ENCODE results near the gene PRRT2.

The PRRT2 gene

DNA sequence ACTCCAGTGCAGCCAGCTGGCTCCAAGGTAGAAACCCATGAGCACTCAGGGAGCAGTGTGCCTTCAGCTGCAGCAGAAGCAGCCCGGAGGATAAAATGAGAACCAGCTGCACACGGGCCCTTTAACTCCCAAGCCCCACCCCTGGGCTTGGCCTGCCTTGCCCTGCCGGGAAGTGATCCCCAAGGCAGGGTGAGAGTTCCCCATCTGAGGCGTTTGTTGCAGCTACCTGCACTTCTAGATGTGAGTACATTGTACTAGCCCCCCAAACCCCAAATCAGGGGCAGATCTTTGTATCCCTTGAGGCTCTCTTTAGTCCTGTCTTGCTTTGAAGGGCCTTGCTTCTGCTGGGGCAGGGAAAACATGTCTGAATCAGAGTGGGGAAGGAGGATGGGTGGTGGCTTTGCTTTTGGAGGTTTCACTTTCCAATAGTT is 8.3 kb downstream of the PRRT2 start, which contains the start of gene MVP:
Gene MVP, plus strand, starts transcription at position 192 of the 431 bp plus-strand sequence. CDS start 10,088 bp downstream, outside the sequence.
- Histone ChIP-seq H3F3A (ENCODE audit: insufficient read depth) (peaks cover 5% of the 10 kb centered on the region), H3K4me2 (ENCODE audit: low read depth, low read length, poor library complexity, severe bottlenecking) (peak within 1 kb of the TSS; percentile 55), H3K9me3 (ENCODE audit: insufficient read depth, low read length) (no peaks in the 10 kb centered on the region), H2AFZ (ENCODE audit: low read depth, low read length, severe bottlenecking) (no peak within 1 kb of the TSS), H3K79me2 (ENCODE audit: insufficient read depth, low read length) (peaks cover 21% of the 10 kb centered on the region), H3K9ac (ENCODE audit: low read length) (peak within 1 kb of the TSS; percentile 45), H4K20me1 (ENCODE audit: low read depth, low read length) (no peaks in the 10 kb centered on the region), H3K9me2 (replicated peaks; ENCODE audit: insufficient read depth, low read length) (no peaks in the 10 kb centered on the region), H3K36me3 (ENCODE audit: low read length) (0 out of 2 replicates have a peak, but pooled peaks cover 2% of the 10 kb centered on the region), H3K27ac (ENCODE audit: low read depth, low read length) (no peak within 1 kb of the TSS), H3K27me3 (ENCODE audit: low read length) (no peaks in the 10 kb centered on the region), H3K4me3 (ENCODE audit: insufficient read depth, low read length, poor library complexity, severe bottlenecking) (peak within 1 kb of the TSS; percentile 48)
- no peak for TF ChIP-seq CTCF (IDR thresholded peaks at IDR 0.05; ENCODE audit: insufficient read depth, low read length, poor library complexity, severe bottlenecking)
- no peak for TF ChIP-seq EZH2phosphoT487 (conservative IDR thresholded peaks at IDR 0.05; ENCODE audit: low read length)

- Histone ChIP-seq H3K27ac (ENCODE audit: low read depth, low read length) (no peak overlapping the region), H3K4me2 (ENCODE audit: low read depth, low read length, poor library complexity, severe bottlenecking) (peak overlapping the region; percentile 55), H3K4me3 (ENCODE audit: insufficient read depth, low read length, poor library complexity, severe bottlenecking) (no peak overlapping the region), H3K79me2 (ENCODE audit: insufficient read depth, low read length) (peaks cover 21% of the 10 kb centered on the region), H4K20me1 (ENCODE audit: low read depth, low read length) (no peaks in the 10 kb centered on the region), H2AFZ (ENCODE audit: low read depth, low read length, severe bottlenecking) (no peak overlapping the region), H3K9me3 (ENCODE audit: insufficient read depth, low read length) (no peaks in the 10 kb centered on the region), H3K9ac (ENCODE audit: low read length) (peak overlapping the region; percentile 45), H3K9me2 (replicated peaks; ENCODE audit: insufficient read depth, low read length) (no peaks in the 10 kb centered on the region), H3K36me3 (ENCODE audit: low read length) (0 out of 2 replicates have a peak, but pooled peaks cover 2% of the 10 kb centered on the region), H3K27me3 (ENCODE audit: low read length) (no peaks in the 10 kb centered on the region), H3F3A (ENCODE audit: insufficient read depth) (peaks cover 5% of the 10 kb centered on the region)
- TF ChIP-seq EZH2phosphoT487 (conservative IDR thresholded peaks at IDR 0.05; ENCODE audit: low read length) (no peak), CTCF (IDR thresholded peaks at IDR 0.05; ENCODE audit: insufficient read depth, low read length, poor library complexity, severe bottlenecking) (no peak)
Measured at GRCh38 chr16:29820730-29821642, 9.0 kb downstream of the PRRT2 start.

DNA sequence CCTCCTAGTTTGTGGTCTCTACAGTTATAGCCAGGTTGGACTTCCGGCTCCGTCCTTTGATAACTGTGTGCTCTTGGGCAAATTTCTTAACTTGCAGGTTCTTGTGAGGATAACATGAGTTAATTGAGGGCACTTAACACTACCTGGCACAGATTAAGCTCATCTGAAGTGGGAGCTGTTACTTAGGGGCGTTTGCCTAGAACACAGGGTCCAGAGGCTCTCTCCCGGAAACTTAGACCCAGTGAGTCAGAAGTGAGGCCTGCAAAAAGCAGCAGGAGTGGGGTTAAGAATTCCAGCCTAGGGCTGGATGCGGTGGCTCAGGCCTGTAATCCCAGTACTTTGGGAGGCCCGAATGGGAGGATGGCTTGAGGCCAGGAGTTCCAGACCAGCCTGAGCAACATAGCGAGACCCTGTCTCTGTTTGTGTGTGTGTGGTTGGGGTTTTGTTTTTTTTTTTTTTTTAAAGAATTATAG is 9.7 kb downstream of the PRRT2 start:
- Histone ChIP-seq H3K9ac (ENCODE audit: low read length) (peak overlapping the region; percentile 45; the same call in 1 of the 2 replicates), H3K79me2 (ENCODE audit: insufficient read depth, low read length) (peaks cover 17% of the 10 kb centered on the region), H3K4me3 (ENCODE audit: insufficient read depth, low read length, poor library complexity, severe bottlenecking) (no peak overlapping the region), H4K20me1 (ENCODE audit: low read depth, low read length) (no peaks in the 10 kb centered on the region), H3K9me3 (ENCODE audit: insufficient read depth, low read length) (no peaks in the 10 kb centered on the region), H3F3A (ENCODE audit: insufficient read depth) (peaks cover 5% of the 10 kb centered on the region), H3K9me2 (replicated peaks; ENCODE audit: insufficient read depth, low read length) (no peaks in the 10 kb centered on the region), H2AFZ (ENCODE audit: low read depth, low read length, severe bottlenecking) (no peak overlapping the region), H3K27me3 (ENCODE audit: low read length) (no peaks in the 10 kb centered on the region), H3K4me2 (ENCODE audit: low read depth, low read length, poor library complexity, severe bottlenecking) (no peak overlapping the region), H3K27ac (ENCODE audit: low read depth, low read length) (no peak overlapping the region), H3K36me3 (ENCODE audit: low read length) (0 out of 2 replicates have a peak, but pooled peaks cover 2% of the 10 kb centered on the region)
- TF ChIP-seq EZH2phosphoT487 (conservative IDR thresholded peaks at IDR 0.05; ENCODE audit: low read length): no peak
- no peak for TF ChIP-seq CTCF (IDR thresholded peaks at IDR 0.05; ENCODE audit: insufficient read depth, low read length, poor library complexity, severe bottlenecking)

All from SU-DHL-6 (cell line).